K562 (cell line): Measurements from ENCODE around the gene ISLR2. TPM values are rescaled to one million over a fixed set of nuclear protein-coding genes. Genes with fewer than 3 reads are reported as not detected.

ENCODE experiments used
- ARNT ChIP-seq, 2 experiments: fragments of 450-650 bp; IDR thresholded peaks; 2 replicates each; pipeline ENCODE4 v1.6.1; 2016; ENCODE audit warnings: mild to moderate bottlenecking in 1 of 2
- BCOR ChIP-seq: fragments of 450-650 bp; IDR thresholded peaks from 2 replicates; pipeline ENCODE4 v1.6.1; 2016
- CREBBP ChIP-seq: IDR thresholded peaks from one replicate; pipeline ENCODE4 v1.6.1; 2012; ENCODE audit warnings: low read depth, mild to moderate bottlenecking, control low read depth, inconsistent platforms, low read length
- ERF ChIP-seq: fragments of 450-650 bp; formaldehyde crosslinking; IDR thresholded peaks from 2 replicates; pipeline ENCODE4 v1.4.0; 2020; ENCODE audit warnings: mild to moderate bottlenecking, mixed read lengths
- MXI1 ChIP-seq: IDR thresholded peaks from 2 replicates; pipeline ENCODE4 v1.6.1; 2011; ENCODE audit warnings: low read depth, mild to moderate bottlenecking, improper control_type of control experiment, low read length
- RB1 ChIP-seq: fragments of 450-650 bp; IDR thresholded peaks from 2 replicates; pipeline ENCODE4 v1.6.1; 2017; ENCODE audit warnings: low read depth, mild to moderate bottlenecking
- SAFB ChIP-seq: fragments of 200-400 bp; formaldehyde crosslinking; IDR thresholded peaks from 2 replicates; pipeline ENCODE4 v1.6.1; 2017; ENCODE audit warnings: low read depth, low read length, borderline replicate concordance
- SIN3B ChIP-seq: fragments of 450-650 bp; IDR thresholded peaks from 2 replicates; pipeline ENCODE4 v1.6.1; 2017; ENCODE audit warnings: low read depth, mild to moderate bottlenecking, moderate library complexity
- TGIF2 ChIP-seq: sonication (generic); formaldehyde crosslinking; IDR thresholded peaks from 2 replicates; pipeline ENCODE4 v1.8.1; 2022; ENCODE audit warnings: mild to moderate bottlenecking, missing genetic modification reagents, moderate library complexity
- YBX1 ChIP-seq: fragments of 450-650 bp; IDR thresholded peaks from 2 replicates; pipeline ENCODE4 v1.7.1; 2016; ENCODE audit warnings: mild to moderate bottlenecking
- ZKSCAN8 ChIP-seq: fragments of 200-800 bp; sonication (Bioruptor generic); IDR thresholded peaks from 2 replicates; pipeline ENCODE4 v1.6.1; 2016; ENCODE audit warnings: missing genetic modification characterization, missing compliant biosample characterization
- ZNF197 ChIP-seq: fragments of 200-800 bp; sonication (Bioruptor generic); IDR thresholded peaks from 2 replicates; pipeline ENCODE4 v1.6.1; 2016; ENCODE audit warnings: low read depth, missing genetic modification characterization, missing compliant biosample characterization
- polyA plus RNA-seq, 8 experiments: library from polyadenylated mRNA; depleted of rRNA in 4 of 8; stranded (reverse) in 5 of 8; unstranded in 3 of 8; fragments of >200 nt; fragmentation: Nextera tagmentation in 2 of 8; fragmentation: Illumina TruSeq in 1 of 8; extraction: Ambion mirVana in 2 of 8; extraction: Trizol in 1 of 8; gene quantifications; 2 replicates each; pipeline versions ENCODE4 v1.2.1 to v1.2.3, GENCODE V29; 2011 to 2014; ENCODE audit warnings: inconsistent platforms in 1 of 8, missing spikeins in 1 of 8
- total RNA-seq, 7 experiments: library from RNA; depleted of rRNA in 6 of 7; stranded (reverse); fragments of >200 nt in 6 of 7; fragmentation: Illumina TruSeq in 2 of 7; extraction: Trizol in 2 of 7; gene quantifications; 2 replicates each; pipeline versions ENCODE4 v1.2.1 to v1.2.3, GENCODE V29; 2011 to 2021; ENCODE audit warnings: low replicate concordance in 1 of 7
- TF ChIP-seq, protein P1 (sequence below): IDR thresholded peaks from 3 replicates; pipeline ENCODE4 v1.6.1; 2011; ENCODE audit warnings: borderline replicate concordance, mild to moderate bottlenecking; ENCODE audit not compliant: insufficient read length, insufficient read depth
- TF ChIP-seq, protein P2 (sequence below), 2 experiments: IDR thresholded peaks in 1 of 2; conservative IDR thresholded peaks in 1 of 2; 2 replicates each; pipeline ENCODE4 v1.6.1; 2016; ENCODE audit warnings: low read depth in 2 of 2, mild to moderate bottlenecking in 1 of 2, missing compliant biosample characterization in 1 of 2, missing genetic modification characterization in 1 of 2, moderate library complexity in 1 of 2
- TF ChIP-seq, protein P3 (sequence below), 2 experiments: fragments of 450-650 bp in 1 of 2; sonication (generic) in 1 of 2; formaldehyde crosslinking; conservative IDR thresholded peaks; 2 replicates each; pipeline versions ENCODE4 v1.4.0 to v1.8.1; 2020 to 2022; ENCODE audit warnings: mild to moderate bottlenecking in 1 of 2, missing genetic modification reagents in 1 of 2
- TF ChIP-seq, protein P4 (sequence below): sonication (generic); formaldehyde crosslinking; IDR thresholded peaks from 2 replicates; pipeline ENCODE4 v1.8.1; 2023; ENCODE audit warnings: mild to moderate bottlenecking, missing genetic modification reagents
- TF ChIP-seq, protein P5 (sequence below): fragments of 250-450 bp; sonication (Bioruptor Pico); IDR thresholded peaks from 2 replicates; pipeline ENCODE4 v1.5.0; 2022; ENCODE audit warnings: mild to moderate bottlenecking
- TF ChIP-seq, protein P6 (sequence below), 3 experiments: fragments of 200-800 bp in 1 of 3; sonication (Bioruptor generic) in 1 of 3; sonication (generic) in 1 of 3; formaldehyde crosslinking in 1 of 3; IDR thresholded peaks; 2 replicates each; pipeline versions ENCODE4 v1.6.1 to v1.8.0; 2016 to 2022; ENCODE audit warnings: mild to moderate bottlenecking in 2 of 3, missing compliant biosample characterization in 2 of 3, missing genetic modification characterization in 2 of 3, missing genetic modification reagents in 1 of 3

ISLR2 gene
- total and polyA plus RNA-seq, 9 of the 15 experiments (the other 6 are each of a cell fraction or from before 2014, with no cell fraction given): not detected

DNA sequence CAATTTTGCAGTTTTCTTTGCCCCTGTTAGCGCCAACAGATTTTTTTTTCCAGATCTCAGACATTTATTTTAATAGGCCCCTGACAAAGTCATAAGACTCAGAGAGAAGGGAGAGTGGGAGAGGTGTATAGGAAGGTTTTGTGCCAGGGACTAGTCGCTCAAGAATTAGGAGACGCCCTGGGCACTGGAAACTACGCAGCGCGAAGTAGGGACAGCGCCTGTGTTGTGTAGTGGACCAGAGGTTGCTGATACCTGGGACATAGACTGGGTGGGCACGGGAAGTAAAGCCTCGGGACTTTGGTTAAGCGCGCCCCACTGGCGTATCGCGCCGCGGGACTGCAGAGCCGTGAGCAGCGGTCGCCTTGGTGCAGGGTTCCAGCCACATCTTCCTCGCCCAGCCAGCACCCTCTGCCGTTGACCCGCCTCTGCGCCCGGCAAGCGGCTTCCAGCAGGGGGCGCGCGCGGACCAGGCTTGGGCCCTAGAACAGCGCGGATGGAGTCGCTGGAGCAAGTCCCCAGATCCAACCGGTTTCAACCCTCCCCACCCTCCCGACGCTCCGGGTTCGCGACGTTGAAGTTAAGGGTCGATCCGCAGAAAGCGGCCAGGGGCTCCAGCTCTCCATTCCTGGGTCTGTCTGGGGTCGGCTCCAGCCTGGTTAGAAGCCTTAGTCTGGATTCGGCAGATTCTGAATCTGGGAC is 3.0 kb upstream of the ISLR2 start (continued):
- no peak for TF ChIP-seq ZNF197 (CRISPR knock-in tag)
- TF ChIP-seq, protein P1, sequence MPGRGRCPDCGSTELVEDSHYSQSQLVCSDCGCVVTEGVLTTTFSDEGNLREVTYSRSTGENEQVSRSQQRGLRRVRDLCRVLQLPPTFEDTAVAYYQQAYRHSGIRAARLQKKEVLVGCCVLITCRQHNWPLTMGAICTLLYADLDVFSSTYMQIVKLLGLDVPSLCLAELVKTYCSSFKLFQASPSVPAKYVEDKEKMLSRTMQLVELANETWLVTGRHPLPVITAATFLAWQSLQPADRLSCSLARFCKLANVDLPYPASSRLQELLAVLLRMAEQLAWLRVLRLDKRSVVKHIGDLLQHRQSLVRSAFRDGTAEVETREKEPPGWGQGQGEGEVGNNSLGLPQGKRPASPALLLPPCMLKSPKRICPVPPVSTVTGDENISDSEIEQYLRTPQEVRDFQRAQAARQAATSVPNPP: no peak
- TF ChIP-seq MXI1: no peak
- TF ChIP-seq, protein P2, sequence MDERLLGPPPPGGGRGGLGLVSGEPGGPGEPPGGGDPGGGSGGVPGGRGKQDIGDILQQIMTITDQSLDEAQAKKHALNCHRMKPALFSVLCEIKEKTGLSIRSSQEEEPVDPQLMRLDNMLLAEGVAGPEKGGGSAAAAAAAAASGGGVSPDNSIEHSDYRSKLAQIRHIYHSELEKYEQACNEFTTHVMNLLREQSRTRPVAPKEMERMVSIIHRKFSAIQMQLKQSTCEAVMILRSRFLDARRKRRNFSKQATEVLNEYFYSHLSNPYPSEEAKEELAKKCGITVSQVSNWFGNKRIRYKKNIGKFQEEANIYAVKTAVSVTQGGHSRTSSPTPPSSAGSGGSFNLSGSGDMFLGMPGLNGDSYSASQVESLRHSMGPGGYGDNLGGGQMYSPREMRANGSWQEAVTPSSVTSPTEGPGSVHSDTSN (CRISPR knock-in tag; IDR thresholded peaks at IDR 0.05; ENCODE audit: low read depth): no peak
- TF ChIP-seq, protein P2 (tag; conservative IDR thresholded peaks at IDR 0.05; ENCODE audit: low read depth): no peak
- TF ChIP-seq BCOR: no peak
- TF ChIP-seq RB1: peak; percentile 84
- TF ChIP-seq TGIF2: no peak
- TF ChIP-seq ARNT (IDR thresholded peaks at IDR 0.05): no peak
- TF ChIP-seq, protein P3, sequence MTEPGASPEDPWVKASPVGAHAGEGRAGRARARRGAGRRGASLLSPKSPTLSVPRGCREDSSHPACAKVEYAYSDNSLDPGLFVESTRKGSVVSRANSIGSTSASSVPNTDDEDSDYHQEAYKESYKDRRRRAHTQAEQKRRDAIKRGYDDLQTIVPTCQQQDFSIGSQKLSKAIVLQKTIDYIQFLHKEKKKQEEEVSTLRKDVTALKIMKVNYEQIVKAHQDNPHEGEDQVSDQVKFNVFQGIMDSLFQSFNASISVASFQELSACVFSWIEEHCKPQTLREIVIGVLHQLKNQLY (CRISPR knock-in tag; conservative IDR thresholded peaks at IDR 0.05): no peak
- TF ChIP-seq, protein P4, sequence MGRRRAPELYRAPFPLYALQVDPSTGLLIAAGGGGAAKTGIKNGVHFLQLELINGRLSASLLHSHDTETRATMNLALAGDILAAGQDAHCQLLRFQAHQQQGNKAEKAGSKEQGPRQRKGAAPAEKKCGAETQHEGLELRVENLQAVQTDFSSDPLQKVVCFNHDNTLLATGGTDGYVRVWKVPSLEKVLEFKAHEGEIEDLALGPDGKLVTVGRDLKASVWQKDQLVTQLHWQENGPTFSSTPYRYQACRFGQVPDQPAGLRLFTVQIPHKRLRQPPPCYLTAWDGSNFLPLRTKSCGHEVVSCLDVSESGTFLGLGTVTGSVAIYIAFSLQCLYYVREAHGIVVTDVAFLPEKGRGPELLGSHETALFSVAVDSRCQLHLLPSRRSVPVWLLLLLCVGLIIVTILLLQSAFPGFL (CRISPR knock-in tag): no peak
- TF ChIP-seq, protein P5, sequence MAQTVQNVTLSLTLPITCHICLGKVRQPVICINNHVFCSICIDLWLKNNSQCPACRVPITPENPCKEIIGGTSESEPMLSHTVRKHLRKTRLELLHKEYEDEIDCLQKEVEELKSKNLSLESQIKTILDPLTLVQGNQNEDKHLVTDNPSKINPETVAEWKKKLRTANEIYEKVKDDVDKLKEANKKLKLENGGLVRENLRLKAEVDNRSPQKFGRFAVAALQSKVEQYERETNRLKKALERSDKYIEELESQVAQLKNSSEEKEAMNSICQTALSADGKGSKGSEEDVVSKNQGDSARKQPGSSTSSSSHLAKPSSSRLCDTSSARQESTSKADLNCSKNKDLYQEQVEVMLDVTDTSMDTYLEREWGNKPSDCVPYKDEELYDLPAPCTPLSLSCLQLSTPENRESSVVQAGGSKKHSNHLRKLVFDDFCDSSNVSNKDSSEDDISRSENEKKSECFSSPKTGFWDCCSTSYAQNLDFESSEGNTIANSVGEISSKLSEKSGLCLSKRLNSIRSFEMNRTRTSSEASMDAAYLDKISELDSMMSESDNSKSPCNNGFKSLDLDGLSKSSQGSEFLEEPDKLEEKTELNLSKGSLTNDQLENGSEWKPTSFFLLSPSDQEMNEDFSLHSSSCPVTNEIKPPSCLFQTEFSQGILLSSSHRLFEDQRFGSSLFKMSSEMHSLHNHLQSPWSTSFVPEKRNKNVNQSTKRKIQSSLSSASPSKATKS (CRISPR knock-in tag): no peak
- TF ChIP-seq, protein P6, sequence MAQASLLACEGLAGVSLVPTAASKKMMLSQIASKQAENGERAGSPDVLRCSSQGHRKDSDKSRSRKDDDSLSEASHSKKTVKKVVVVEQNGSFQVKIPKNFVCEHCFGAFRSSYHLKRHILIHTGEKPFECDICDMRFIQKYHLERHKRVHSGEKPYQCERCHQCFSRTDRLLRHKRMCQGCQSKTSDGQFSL (CRISPR knock-in tag; IDR thresholded peaks at IDR 0.05): no peak
- TF ChIP-seq, protein P6 (tag; IDR thresholded peaks at IDR 0.05): no peak
- no peak for TF ChIP-seq YBX1
- no peak for TF ChIP-seq ZKSCAN8
- no peak for TF ChIP-seq CREBBP
- TF ChIP-seq SIN3B: no peak
- no peak for TF ChIP-seq ERF
- no peak for TF ChIP-seq SAFB
